ENCODE measurements around the gene SPAG6. TPM values are rescaled to one million over a fixed set of nuclear protein-coding genes. Genes with fewer than 3 reads are reported as not detected.
A peak's percentile ranks its signal among the peaks of the same experiment; 100 is the strongest.

SPAG6 gene
- total and polyA plus RNA-seq, 2 of the 8 experiments (the other 6 are each of a cell fraction or from before 2014, with no cell fraction given) = 0.14 TPM; not detected in 1

- WGBS, 2 experiments (ENCODE audit: extremely low coverage in 1 of 2, insufficient coverage in 1 of 2, insufficient read length in 1 of 2, insufficient replicate concordance in 2 of 2, low coverage in 1 of 2, low lambda C conversion rate in 2 of 2, missing lambda C conversion rate in 1 of 2) = 95% methylated on average over 8 of the region's 8 CpGs; no CpG with 5 or more reads in 1 of the 2 experiments
Measured at GRCh38 chr10:22453320-22453719, 108.0 kb downstream of the SPAG6 start.

More at GRCh38 chr10:22453320-22453719, 108.0 kb downstream of the SPAG6 start:
- Histone ChIP-seq H3K18ac (ENCODE audit: extremely low read depth, low read length) (no peak overlapping the region), H3K23me2 (ENCODE audit: low read depth, low read length) (no peaks in the 10 kb centered on the region), H2AFZ (ENCODE audit: low read length) (no peak overlapping the region), H3K4me3 (ENCODE audit: extremely low read depth in 1 of 4, insufficient read depth in 2 of 4, low read depth in 3 of 4, low read length in 4 of 4) (no peak overlapping the region), H2AK5ac (ENCODE audit: low read depth, low read length) (no peak overlapping the region), H3K4me1 (replicated peaks in 1 of 4; ENCODE audit: control insufficient read depth in 3 of 4, insufficient read depth in 4 of 4, low read length in 3 of 4) (no peaks in the 10 kb centered on the region), H3K27ac (ENCODE audit: low read depth, low read length) (no peak overlapping the region), H4K8ac (ENCODE audit: extremely low read depth, insufficient read depth, low read length) (no peak overlapping the region), H4K5ac (ENCODE audit: insufficient read length, low read depth, low read length) (no peak overlapping the region), H4K20me1 (replicated peaks in 1 of 2; ENCODE audit: control insufficient read depth in 1 of 2, insufficient read depth in 2 of 2, low read length in 2 of 2) (no peaks in the 10 kb centered on the region), H3K79me2 (ENCODE audit: control insufficient read depth in 1 of 2, insufficient read depth in 2 of 2, low read length in 2 of 2) (no peaks in the 10 kb centered on the region), H2BK15ac (ENCODE audit: low read length) (no peak overlapping the region), H3K9me3 (ENCODE audit: insufficient read depth in 2 of 2, low read depth in 1 of 2, low read length in 1 of 2) (no peaks in the 10 kb centered on the region), H3K56ac (replicated peaks; ENCODE audit: insufficient read length, low read depth, low read length) (no peak overlapping the region), H3K4ac (replicated peaks; ENCODE audit: insufficient read length, low read depth, low read length) (no peak overlapping the region), H3K14ac (ENCODE audit: insufficient read length) (no peak overlapping the region), H3K23ac (ENCODE audit: insufficient read length) (no peak overlapping the region), H4K91ac (replicated peaks; ENCODE audit: insufficient read length, low read length) (no peak overlapping the region), H2BK5ac (ENCODE audit: low read depth, low read length) (no peak overlapping the region), H2BK12ac (ENCODE audit: low read depth, low read length) (no peak overlapping the region), H3K79me1 (ENCODE audit: low read depth, low read length) (no peaks in the 10 kb centered on the region), H2BK120ac (replicated peaks; ENCODE audit: low read depth, low read length) (no peak overlapping the region), H2BK20ac (ENCODE audit: low read length) (no peak overlapping the region), H3K27me3 (replicated peaks in 1 of 4; ENCODE audit: control insufficient read depth in 3 of 4, extremely low read depth in 1 of 4, insufficient read depth in 3 of 4, low read length in 3 of 4) (no peaks in the 10 kb centered on the region), H3K36me3 (ENCODE audit: control insufficient read depth in 2 of 4, insufficient read depth in 4 of 4, low read length in 3 of 4) (no peaks in the 10 kb centered on the region), H3K9ac (replicated peaks in 1 of 4; ENCODE audit: extremely low read depth in 1 of 4, low read depth in 3 of 4, low read length in 3 of 4) (no peak overlapping the region), H3K4me2 (ENCODE audit: insufficient read depth in 1 of 2, low read depth in 2 of 2, low read length in 2 of 2) (no peak overlapping the region)
- TF ChIP-seq CTCF (IDR thresholded peaks at IDR 0.05; ENCODE audit: control extremely low read depth in 1 of 3, insufficient read depth in 1 of 3, low read depth in 1 of 3, low read length in 3 of 3) (peak; percentile 21 to 36 (median 23); a peak in 3 of 4 replicates), E2F6 (IDR thresholded peaks at IDR 0.05) (no peak), RAD21 (IDR thresholded peaks at IDR 0.05 in 1 of 2, conservative IDR thresholded peaks at IDR 0.05 in 1 of 2; ENCODE audit: low read depth in 2 of 2, low read length in 2 of 2) (peak; percentile 40 to 47), TAF7 (optimal IDR thresholded peaks at IDR 0.05; ENCODE audit: borderline replicate concordance, low read depth, low read length) (no peak)
- DNase-seq (ENCODE audit: low read depth in 1 of 2, low spot score in 2 of 2) (no peak), FAIRE-seq (no peak)
- POLR2A ChIA-PET (ENCODE audit: partially characterized antibody) = interaction anchor here (1.2 to 1.4 kb wide), 2 partner anchors 9 to 16 kb away, joined by 3 read pairs; no protein-coding TSS in a partner anchor
- CTCF ChIA-PET (ENCODE audit: partially characterized antibody) = interaction anchor here (0.8 to 1.5 kb wide), 5 partner anchors 13 to 38 kb away, joined by 3 to 6 read pairs (median 4); no protein-coding TSS in a partner anchor

Data from H1 (cell line).